HUES48 (cell line): ENCODE results near the gene INSRR.

Experiments
- H3K27ac ChIP-seq: one replicate; pipeline ENCODE4 v1.7.0; 2013; ENCODE audit warnings: low read depth, low read length, inconsistent platforms
- H3K27me3 ChIP-seq: 2 replicates; pipeline ENCODE4 v1.6.1; 2013; ENCODE audit warnings: mild to moderate bottlenecking, low read length; ENCODE audit not compliant: control insufficient read depth, insufficient read depth
- H3K36me3 ChIP-seq: 2 replicates; pipeline ENCODE4 v1.6.1; 2013; ENCODE audit warnings: low read length; ENCODE audit not compliant: control insufficient read depth, insufficient read depth
- H3K4me1 ChIP-seq: 2 replicates; pipeline ENCODE4 v1.6.1; 2013; ENCODE audit warnings: mild to moderate bottlenecking, low read length; ENCODE audit not compliant: control insufficient read depth, insufficient read depth
- H3K4me3 ChIP-seq: 2 replicates; pipeline ENCODE4 v1.5.1; 2013; ENCODE audit warnings: mild to moderate bottlenecking, low read depth, low read length
- H3K9ac ChIP-seq: 2 replicates; pipeline ENCODE4 v1.6.1; 2013; ENCODE audit warnings: mild to moderate bottlenecking, low read depth, low read length, moderate library complexity
- H3K9me3 ChIP-seq: 2 replicates; pipeline ENCODE4 v1.6.1; 2013; ENCODE audit warnings: low read length; ENCODE audit not compliant: control insufficient read depth, insufficient read depth

INSRR gene

DNA sequence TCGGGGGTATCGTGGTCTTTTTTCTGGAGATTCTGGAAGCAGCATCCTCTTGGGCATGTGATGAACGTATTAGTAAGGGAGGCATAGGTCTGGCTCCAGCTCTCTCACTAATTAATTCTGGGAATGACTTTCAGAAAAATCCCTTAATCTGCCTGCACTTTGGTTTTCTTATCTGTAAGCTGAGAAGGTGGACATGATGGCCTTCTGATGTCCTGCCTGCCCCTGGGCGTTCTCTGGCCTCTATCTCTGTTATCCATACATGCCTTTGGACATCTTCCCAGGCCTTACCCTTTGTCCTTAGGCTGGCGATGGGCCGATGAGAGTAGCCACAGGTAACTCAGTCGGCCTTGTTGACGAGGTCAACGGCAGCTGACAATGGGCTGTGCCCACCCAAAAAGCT is 10.5 kb upstream of the INSRR start:
- H3K36me3 ChIP-seq = no peaks in the 10 kb centered on the region
- H3K27me3 ChIP-seq = peaks cover 28% of the 10 kb centered on the region
- H3K9me3 ChIP-seq = no peaks in the 10 kb centered on the region
- no peak overlapping the region for H3K27ac ChIP-seq
- H3K4me3 ChIP-seq = no peak overlapping the region
- H3K4me1 ChIP-seq = 0 out of 2 replicates have a peak, but pooled peaks cover 7% of the 10 kb centered on the region
- H3K9ac ChIP-seq = no peak overlapping the region

DNA sequence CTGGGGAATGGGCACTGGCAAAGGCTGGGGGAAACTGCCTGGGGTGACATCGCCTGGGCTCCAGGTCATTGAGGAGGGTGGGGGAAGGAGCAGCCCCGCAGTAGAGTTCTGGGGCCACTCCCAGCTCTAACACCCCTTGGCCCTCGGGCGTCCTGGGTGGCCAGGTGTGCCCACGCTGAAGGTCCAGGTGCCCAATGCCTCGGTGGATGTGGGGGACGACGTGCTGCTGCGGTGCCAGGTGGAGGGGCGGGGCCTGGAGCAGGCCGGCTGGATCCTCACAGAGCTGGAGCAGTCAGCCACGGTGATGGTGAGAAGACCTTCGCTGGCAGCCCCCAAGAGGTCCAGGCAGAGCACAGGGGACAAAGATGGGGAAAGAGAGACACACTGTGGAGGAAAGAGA is 9.4 kb upstream of the INSRR start:
- no peak overlapping the region for H3K4me3 ChIP-seq
- H3K27ac ChIP-seq = no peak overlapping the region
- H3K4me1 ChIP-seq = 0 out of 2 replicates have a peak, but pooled peaks cover 7% of the 10 kb centered on the region
- no peak overlapping the region for H3K9ac ChIP-seq
- H3K9me3 ChIP-seq = no peaks in the 10 kb centered on the region
- H3K27me3 ChIP-seq = peaks cover 39% of the 10 kb centered on the region
- no peaks in the 10 kb centered on the region for H3K36me3 ChIP-seq

DNA sequence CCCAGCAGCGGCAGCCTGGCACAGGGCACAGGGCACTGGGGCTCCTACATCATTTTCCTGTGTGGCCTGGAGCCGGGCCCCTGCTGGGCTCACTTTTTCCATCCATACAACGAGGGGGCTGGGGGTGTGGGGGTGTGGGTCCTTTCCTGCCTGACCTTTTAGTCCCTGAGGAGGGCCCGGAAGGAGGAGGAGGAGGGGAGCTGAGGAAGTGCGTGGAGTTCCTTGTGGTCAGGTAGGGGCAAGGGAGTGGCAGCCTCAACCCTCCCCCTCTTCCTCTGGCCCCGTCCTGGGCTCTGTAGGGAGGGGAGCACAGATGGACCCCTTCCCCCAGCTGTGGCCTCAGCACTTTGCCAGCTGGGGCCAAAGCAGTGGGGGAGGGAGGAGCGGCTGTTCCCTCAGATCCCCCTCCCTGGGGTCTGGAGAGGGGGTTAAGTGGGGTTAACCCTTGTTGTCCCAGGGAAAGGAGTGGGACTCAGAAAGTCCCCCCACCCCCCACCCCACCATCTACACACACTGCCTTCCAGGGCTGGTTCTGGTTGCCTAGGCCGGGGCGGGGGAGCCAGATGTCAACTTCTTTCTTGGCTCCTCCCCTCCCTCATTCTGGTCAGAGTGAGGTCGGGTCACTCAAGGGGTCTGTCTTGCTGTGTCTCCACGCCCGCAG is 7.5 kb upstream of the INSRR start:
- peaks cover 59% of the 10 kb centered on the region for H3K27me3 ChIP-seq
- H3K9me3 ChIP-seq = no peaks in the 10 kb centered on the region
- H3K36me3 ChIP-seq = no peaks in the 10 kb centered on the region
- 0 out of 2 replicates have a peak, but pooled peaks cover 7% of the 10 kb centered on the region for H3K4me1 ChIP-seq
- no peak overlapping the region for H3K27ac ChIP-seq
- H3K4me3 ChIP-seq = no peak overlapping the region
- H3K9ac ChIP-seq = no peak overlapping the region

DNA sequence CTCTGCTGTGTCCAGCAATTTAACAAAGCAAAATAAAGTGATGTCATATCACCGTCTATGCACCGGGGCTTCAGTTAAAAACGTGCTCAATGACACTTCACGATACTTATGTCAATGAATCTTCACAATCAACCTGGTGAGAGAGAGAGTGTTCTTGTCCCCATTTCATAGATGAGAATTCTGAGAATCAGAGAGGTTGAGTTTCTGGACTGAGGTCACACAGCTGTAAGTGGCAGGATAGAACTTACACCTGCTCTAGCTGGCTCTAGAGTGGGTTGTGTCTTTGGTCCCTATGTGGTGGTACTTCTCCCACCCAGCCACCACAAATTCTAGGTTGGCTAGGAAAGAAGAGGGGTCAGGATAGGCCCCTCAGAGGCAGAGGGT is 6.9 kb upstream of the INSRR start:
- Histone ChIP-seq H3K4me1 (0 out of 2 replicates have a peak, but pooled peaks cover 7% of the 10 kb centered on the region), H3K27me3 (peaks cover 64% of the 10 kb centered on the region), H3K4me3 (no peak overlapping the region)

DNA sequence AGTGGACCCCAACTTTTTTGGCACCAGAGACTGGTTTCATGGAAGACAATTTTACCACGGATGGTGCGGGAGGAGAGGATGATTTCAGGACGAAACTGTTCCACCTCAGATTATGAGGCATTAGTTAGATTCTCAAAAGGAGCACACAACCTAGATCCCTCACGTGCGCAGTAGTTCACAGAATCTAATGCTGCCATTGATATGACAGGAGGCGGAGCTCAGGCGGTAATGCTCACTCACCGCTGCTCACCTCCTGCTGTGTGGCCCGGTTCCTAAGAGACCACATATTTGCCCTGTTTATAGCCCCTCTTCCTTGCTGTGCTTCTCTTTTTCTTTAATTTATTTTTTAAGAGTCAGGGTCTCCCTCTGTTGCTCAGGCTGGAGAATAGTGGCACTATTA is 6.3 kb upstream of the INSRR start:
- H3K36me3 ChIP-seq = no peaks in the 10 kb centered on the region
- H3K9me3 ChIP-seq = no peaks in the 10 kb centered on the region
- H3K4me3 ChIP-seq = no peak overlapping the region
- no peak overlapping the region for H3K27ac ChIP-seq
- peaks cover 64% of the 10 kb centered on the region for H3K27me3 ChIP-seq
- H3K4me1 ChIP-seq = 0 out of 2 replicates have a peak, but pooled peaks cover 7% of the 10 kb centered on the region
- no peak overlapping the region for H3K9ac ChIP-seq

More for the DNA sequence above, 6.9 kb upstream of the INSRR start:
- H3K9ac ChIP-seq = no peak overlapping the region
- H3K27ac ChIP-seq = no peak overlapping the region
- H3K36me3 ChIP-seq = no peaks in the 10 kb centered on the region
- H3K9me3 ChIP-seq = no peaks in the 10 kb centered on the region

DNA sequence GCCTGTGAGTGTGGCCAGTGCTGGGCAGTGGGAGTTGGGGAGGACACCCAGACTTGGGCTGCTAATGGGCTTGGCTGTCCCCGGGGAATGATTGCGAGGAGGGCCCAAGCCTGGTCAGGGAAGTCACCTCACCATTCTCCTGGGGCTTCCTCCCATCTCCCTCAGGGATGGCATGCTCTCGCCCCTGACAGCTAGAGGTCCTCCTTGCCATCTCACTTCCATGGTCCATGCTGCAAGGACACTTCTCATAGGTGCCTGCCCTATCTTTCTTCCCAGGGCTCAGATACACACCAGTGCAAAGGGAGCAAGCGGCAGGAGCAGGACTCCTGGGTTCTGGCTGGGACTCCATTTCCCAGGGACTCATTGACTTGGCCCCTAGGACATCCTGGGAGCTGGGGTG is 5.9 kb upstream of the INSRR start:
- Histone ChIP-seq H3K4me3 (no peak overlapping the region), H3K4me1 (0 out of 2 replicates have a peak, but pooled peaks cover 7% of the 10 kb centered on the region), H3K9me3 (no peaks in the 10 kb centered on the region), H3K36me3 (no peaks in the 10 kb centered on the region), H3K27me3 (peaks cover 68% of the 10 kb centered on the region), H3K27ac (no peak overlapping the region), H3K9ac (no peak overlapping the region)

DNA sequence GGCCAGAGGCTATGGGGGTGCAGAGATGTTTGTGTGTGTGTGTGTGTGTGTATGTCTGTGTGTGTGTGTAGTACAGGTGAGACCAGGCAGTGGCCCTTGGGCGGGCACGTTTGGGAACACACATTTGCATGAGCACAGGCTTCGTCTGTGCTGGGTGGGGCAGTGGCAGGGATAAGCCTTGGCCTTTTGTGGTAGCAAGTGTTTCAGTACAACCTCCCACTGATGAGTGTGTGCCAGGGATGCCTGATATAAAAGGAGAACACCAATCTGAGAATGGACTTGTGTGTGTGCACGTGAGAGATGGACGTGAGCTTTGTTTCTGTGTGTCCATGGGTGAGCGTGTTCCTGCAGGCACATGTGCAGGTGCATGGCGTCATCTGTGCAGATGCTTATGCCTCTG is 4.7 kb upstream of the INSRR start:
- Histone ChIP-seq H3K9ac (no peak overlapping the region), H3K4me1 (0 out of 2 replicates have a peak, but pooled peaks cover 7% of the 10 kb centered on the region), H3K4me3 (no peak overlapping the region)

DNA sequence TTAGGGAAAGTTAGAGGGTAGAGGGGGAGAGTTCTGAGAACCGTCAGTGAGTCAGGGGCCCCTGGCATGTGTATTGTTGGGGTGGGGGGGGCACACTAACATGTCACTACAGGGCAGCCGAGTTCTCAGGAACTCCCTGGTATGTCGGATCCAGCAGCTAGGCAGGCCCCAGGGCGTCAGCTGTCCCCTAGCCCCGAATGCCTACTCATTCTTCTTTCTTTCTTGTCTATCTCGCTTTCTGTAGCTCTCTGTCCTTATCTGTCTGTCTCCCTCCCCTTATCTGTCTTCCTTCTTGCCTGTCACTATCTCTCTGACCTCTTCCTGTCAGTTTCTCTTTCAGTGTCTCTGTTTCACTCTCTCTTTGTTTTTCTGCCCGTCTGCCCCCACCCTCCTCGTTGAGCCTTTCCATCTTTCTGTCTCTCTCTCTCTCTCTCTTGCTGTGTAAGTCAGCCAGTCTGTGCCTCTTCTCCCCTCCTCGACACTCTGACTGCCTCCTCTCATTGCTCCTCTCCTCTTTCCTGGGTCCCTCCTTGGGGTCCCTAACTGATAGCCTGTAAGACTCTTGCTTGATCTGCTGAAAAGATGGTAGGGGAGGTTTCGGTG is 4.2 kb upstream of the INSRR start:
- H3K4me1 ChIP-seq = 0 out of 2 replicates have a peak, but pooled peaks cover 7% of the 10 kb centered on the region
- H3K9ac ChIP-seq = no peak overlapping the region
- no peak overlapping the region for H3K27ac ChIP-seq
- peaks cover 79% of the 10 kb centered on the region for H3K27me3 ChIP-seq
- no peak overlapping the region for H3K4me3 ChIP-seq
- no peaks in the 10 kb centered on the region for H3K9me3 ChIP-seq
- no peaks in the 10 kb centered on the region for H3K36me3 ChIP-seq

More for the DNA sequence above, 4.7 kb upstream of the INSRR start:
- Histone ChIP-seq H3K27ac (no peak overlapping the region), H3K9me3 (no peaks in the 10 kb centered on the region), H3K36me3 (no peaks in the 10 kb centered on the region), H3K27me3 (peaks cover 79% of the 10 kb centered on the region)

DNA sequence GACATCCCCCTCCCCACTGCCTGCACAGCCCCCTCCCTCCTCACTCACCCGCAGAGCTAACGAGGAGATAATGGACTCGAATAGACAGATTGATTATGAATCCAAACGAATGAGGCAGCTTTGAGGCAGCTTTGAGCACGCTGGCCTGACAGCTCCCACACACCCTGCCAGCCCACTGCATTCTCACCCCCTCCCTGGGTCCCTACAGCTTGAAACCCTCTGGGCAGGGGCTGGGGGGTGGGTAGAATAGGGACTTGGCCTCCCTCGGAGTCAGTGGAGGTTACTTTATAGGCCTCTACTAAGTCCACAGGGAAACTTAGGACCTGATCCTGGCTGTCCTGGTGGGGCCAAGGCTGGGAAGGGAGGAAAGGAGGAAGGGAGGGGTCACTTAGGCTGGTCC is 3.7 kb upstream of the INSRR start:
- peaks cover 84% of the 10 kb centered on the region for H3K27me3 ChIP-seq
- no peaks in the 10 kb centered on the region for H3K36me3 ChIP-seq
- H3K4me3 ChIP-seq = no peak overlapping the region
- no peaks in the 10 kb centered on the region for H3K9me3 ChIP-seq
- H3K27ac ChIP-seq = no peak overlapping the region
- 0 out of 2 replicates have a peak, but pooled peaks cover 7% of the 10 kb centered on the region for H3K4me1 ChIP-seq
- H3K9ac ChIP-seq = no peak overlapping the region

DNA sequence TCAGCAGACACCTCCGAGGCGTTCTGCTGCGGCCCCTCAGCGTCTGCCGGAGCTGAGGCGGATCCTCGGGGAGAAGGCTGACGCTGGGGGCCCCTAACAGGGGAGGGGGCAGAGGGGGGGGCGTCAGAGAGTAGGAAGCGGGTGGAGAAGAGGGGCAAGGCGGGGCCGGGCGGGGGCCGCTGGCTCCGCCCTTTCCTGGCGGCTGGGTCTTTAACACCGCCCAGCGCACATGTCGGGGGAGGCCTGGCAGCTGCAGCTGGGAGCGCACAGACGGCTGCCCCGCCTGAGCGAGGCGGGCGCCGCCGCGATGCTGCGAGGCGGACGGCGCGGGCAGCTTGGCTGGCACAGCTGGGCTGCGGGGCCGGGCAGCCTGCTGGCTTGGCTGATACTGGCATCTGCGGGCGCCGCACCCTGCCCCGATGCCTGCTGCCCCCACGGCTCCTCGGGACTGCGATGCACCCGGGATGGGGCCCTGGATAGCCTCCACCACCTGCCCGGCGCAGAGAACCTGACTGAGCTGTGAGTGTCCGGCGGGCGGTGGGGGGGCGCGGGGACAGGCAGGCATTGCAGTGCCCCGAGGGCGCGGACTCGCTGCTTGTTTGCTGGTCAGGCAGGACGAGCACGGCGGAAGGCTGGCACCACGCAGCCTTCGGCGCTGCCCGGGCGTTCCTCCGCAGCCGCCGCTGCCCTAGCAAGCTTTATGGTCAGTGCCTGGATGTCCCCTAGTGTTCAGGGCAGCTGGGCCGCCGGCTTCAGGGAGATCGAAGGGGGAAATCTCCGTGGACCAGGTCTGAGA is 1.9 kb upstream of the INSRR start, which contains the start of gene NTRK1:
NTRK1 (plus strand) TSS at position 238 of the 796 bp plus-strand sequence; CDS start at position 308, 70 bp downstream.
- Histone ChIP-seq H3K27ac (no peak within 1 kb of the TSS), H3K4me1 (no peaks in the 10 kb centered on the region), H3K27me3 (peaks cover 98% of the 10 kb centered on the region), H3K36me3 (no peaks in the 10 kb centered on the region), H3K4me3 (peak within 1 kb of the TSS; percentile 51), H3K9me3 (no peaks in the 10 kb centered on the region), H3K9ac (no peak within 1 kb of the TSS)
